Sigmoid colon (tissue), 3 donors: ENCODE results near the gene SLC37A4.

ENCODE experiments used
- CTCF ChIP-seq, 4 experiments: fragments of 450-650 bp in 3 of 4; fragments of 200-600 bp in 1 of 4; IDR thresholded peaks; one replicate each; pipeline ENCODE4 v1.5.1; 2016 to 2019; ENCODE audit warnings: antibody characterized with exemption in 4 of 4, mild to moderate bottlenecking in 3 of 4, moderate library complexity in 2 of 4
- POLR2A ChIP-seq, 2 donors: fragments of 450-650 bp; IDR thresholded peaks; one replicate each; pipeline ENCODE4 v1.6.1; 2016; ENCODE audit warnings: antibody characterized with exemption in 2 of 2, mild to moderate bottlenecking in 2 of 2, moderate library complexity in 2 of 2

- TF ChIP-seq POLR2A (IDR thresholded peaks at IDR 0.05) = no peak
- no peak for TF ChIP-seq CTCF (IDR thresholded peaks at IDR 0.05)
These were observed 14.3 kb downstream of the SLC37A4 start for GRCh38 chr11:119016216-119017009.
